ENCODE measurements around the gene SCGB1C1.

DNA sequence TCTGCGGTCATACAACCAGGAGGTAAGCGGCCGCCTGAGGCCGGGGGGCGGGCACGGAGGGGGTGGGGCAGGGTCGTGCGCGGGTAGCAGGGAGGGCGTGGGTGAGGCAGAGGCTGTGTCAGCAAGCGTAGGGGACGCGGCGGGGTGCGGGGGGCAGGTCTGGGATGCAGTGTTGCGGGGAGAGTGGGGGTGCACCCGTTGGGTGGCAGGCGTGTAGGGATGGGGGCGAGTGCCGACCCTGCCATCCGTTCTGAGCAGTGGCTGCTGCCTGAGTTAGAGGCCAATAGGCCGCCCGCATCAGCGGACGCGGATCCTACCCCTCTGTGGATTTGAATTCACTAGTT, 16.0 kb downstream of the SCGB1C1 start:
- TF ChIP-seq CTCF (IDR thresholded peaks at IDR 0.05) (no peak), POLR2A (IDR thresholded peaks at IDR 0.05) (no peak)

Data from esophagus squamous epithelium (tissue), 4 donors.